Hepatocyte (in vitro differentiated cells): ENCODE data around the gene PDZK1IP1.

Source experiments
- EZH2 ChIP-seq: fragments of 200-600 bp; sonication (generic); IDR thresholded peaks from 2 replicates; pipeline ENCODE4 v1.6.1; 2016; ENCODE audit warnings: antibody characterized with exemption, mild to moderate bottlenecking, borderline replicate concordance
- EZH2phosphoT487 ChIP-seq: fragments of 200-600 bp; sonication (generic); IDR thresholded peaks from one replicate; pipeline ENCODE4 v1.6.1; 2018; ENCODE audit warnings: antibody characterized with exemption, mild to moderate bottlenecking, low read depth, moderate library complexity; ENCODE audit not compliant: unreplicated experiment, severe bottlenecking
- TF ChIP-seq, protein P1 (sequence below): fragments of 200-600 bp; sonication (generic); IDR thresholded peaks from 2 replicates; pipeline ENCODE4 v1.5.1; 2016; ENCODE audit warnings: antibody characterized with exemption, mild to moderate bottlenecking; ENCODE audit not compliant: poor library complexity

DNA sequence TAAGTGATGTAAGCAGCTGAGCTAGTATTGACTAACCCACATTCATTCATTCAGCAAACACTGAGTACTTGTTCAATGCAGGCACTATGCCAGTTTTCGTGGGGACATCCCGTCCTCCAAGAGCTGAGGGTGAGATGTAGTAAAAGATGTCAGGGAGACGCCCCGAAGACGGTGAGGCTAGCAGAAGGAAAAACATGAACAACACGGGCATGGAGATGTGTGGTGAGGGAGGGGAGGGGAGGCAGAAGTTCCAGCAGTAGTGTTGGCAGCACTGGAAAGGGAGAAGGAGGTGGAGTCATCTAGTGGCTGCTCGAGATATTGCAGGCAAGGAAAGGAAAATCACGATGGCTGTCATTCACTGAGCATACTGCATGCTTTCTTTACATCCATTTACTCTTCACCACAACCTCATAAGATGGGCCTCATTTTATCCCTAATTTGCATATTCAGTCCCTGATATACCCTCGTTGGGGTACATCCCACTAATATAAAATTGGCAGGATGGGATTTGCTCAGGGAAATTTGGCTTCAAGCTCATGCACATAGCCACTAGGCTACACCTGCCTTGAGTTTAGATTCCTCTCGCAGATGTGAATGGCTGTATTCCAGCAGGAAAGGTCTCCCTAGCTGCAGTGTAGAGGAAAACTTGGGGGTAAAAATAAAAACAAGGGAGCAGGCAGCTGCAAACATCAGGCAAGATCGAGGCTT is 14.5 kb downstream of the PDZK1IP1 start:
- TF ChIP-seq, protein P1, sequence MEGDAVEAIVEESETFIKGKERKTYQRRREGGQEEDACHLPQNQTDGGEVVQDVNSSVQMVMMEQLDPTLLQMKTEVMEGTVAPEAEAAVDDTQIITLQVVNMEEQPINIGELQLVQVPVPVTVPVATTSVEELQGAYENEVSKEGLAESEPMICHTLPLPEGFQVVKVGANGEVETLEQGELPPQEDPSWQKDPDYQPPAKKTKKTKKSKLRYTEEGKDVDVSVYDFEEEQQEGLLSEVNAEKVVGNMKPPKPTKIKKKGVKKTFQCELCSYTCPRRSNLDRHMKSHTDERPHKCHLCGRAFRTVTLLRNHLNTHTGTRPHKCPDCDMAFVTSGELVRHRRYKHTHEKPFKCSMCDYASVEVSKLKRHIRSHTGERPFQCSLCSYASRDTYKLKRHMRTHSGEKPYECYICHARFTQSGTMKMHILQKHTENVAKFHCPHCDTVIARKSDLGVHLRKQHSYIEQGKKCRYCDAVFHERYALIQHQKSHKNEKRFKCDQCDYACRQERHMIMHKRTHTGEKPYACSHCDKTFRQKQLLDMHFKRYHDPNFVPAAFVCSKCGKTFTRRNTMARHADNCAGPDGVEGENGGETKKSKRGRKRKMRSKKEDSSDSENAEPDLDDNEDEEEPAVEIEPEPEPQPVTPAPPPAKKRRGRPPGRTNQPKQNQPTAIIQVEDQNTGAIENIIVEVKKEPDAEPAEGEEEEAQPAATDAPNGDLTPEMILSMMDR = peak; percentile 76
- TF ChIP-seq EZH2phosphoT487 (no peak), EZH2 (no peak)
